ENCODE data around the gene DCP1B. TPM values are rescaled to one million over a fixed set of nuclear protein-coding genes. Genes with fewer than 3 reads are reported as not detected.

Gene DCP1B
- total RNA-seq, 1 donor from 2014 or later, result 19.8 TPM

GRCh38 chr12:1965916-1966315, 38.3 kb downstream of the DCP1B start:
- Mint-ChIP-seq H3K9me3 (no peaks in the 10 kb centered on the region), H3K4me1 (no peaks in the 10 kb centered on the region), H3K27ac (ENCODE audit: unreplicated experiment) (no peak overlapping the region), H3K27me3 (ENCODE audit: low read depth) (no peaks in the 10 kb centered on the region), H3K36me3 (ENCODE audit: low read depth) (peaks cover 8% of the 10 kb centered on the region), H3K4me3 (no peak overlapping the region)
- TF ChIP-seq CTCF (conservative IDR thresholded peaks at IDR 0.05), result no peak
- DNase-seq (ENCODE audit: low read depth, low spot score), result no peak

GRCh38 chr12:1962051-1963020, 41.9 kb downstream of the DCP1B start:
- Mint-ChIP-seq H3K27ac (ENCODE audit: unreplicated experiment) (no peak overlapping the region), H3K4me1 (no peaks in the 10 kb centered on the region), H3K36me3 (ENCODE audit: low read depth) (peaks cover 31% of the 10 kb centered on the region), H3K9me3 (peaks cover 8% of the 10 kb centered on the region), H3K27me3 (ENCODE audit: low read depth) (no peaks in the 10 kb centered on the region), H3K4me3 (no peak overlapping the region)
- TF ChIP-seq CTCF (conservative IDR thresholded peaks at IDR 0.05), result no peak
- DNase-seq (ENCODE audit: low read depth, low spot score), result no peak

- no peaks in the 10 kb centered on the region for H3K27me3 Mint-ChIP-seq (ENCODE audit: low read depth)
- no peaks in the 10 kb centered on the region for H3K4me1 Mint-ChIP-seq
- H3K4me3 Mint-ChIP-seq, result no peak overlapping the region
- no peak for TF ChIP-seq CTCF (conservative IDR thresholded peaks at IDR 0.05)
- DNase-seq (ENCODE audit: low read depth, low spot score), result no peak
- H3K27ac Mint-ChIP-seq (ENCODE audit: unreplicated experiment), result no peak overlapping the region
- H3K36me3 Mint-ChIP-seq (ENCODE audit: low read depth), result peaks cover 30% of the 10 kb centered on the region
- H3K9me3 Mint-ChIP-seq, result peaks cover 8% of the 10 kb centered on the region
Observed at GRCh38 chr12:1956716-1957115, 47.5 kb downstream of the DCP1B start.

GRCh38 chr12:1949771-1950470, 54.3 kb downstream of the DCP1B start:
- peaks cover 28% of the 10 kb centered on the region for H3K36me3 Mint-ChIP-seq (ENCODE audit: low read depth)
- no peak for DNase-seq (ENCODE audit: low read depth, low spot score)
- no peak overlapping the region for H3K27ac Mint-ChIP-seq (ENCODE audit: unreplicated experiment)
- H3K27me3 Mint-ChIP-seq (ENCODE audit: low read depth), result no peaks in the 10 kb centered on the region
- no peak for TF ChIP-seq CTCF (conservative IDR thresholded peaks at IDR 0.05)
- H3K9me3 Mint-ChIP-seq, result peaks cover 5% of the 10 kb centered on the region
- H3K4me3 Mint-ChIP-seq, result no peak overlapping the region
- H3K4me1 Mint-ChIP-seq, result no peaks in the 10 kb centered on the region

- H3K36me3 Mint-ChIP-seq (ENCODE audit: low read depth), result peaks cover 36% of the 10 kb centered on the region
- H3K4me1 Mint-ChIP-seq, result no peaks in the 10 kb centered on the region
- H3K4me3 Mint-ChIP-seq, result no peak overlapping the region
- no peaks in the 10 kb centered on the region for H3K27me3 Mint-ChIP-seq (ENCODE audit: low read depth)
- no peak for TF ChIP-seq CTCF (conservative IDR thresholded peaks at IDR 0.05)
- peaks cover 5% of the 10 kb centered on the region for H3K9me3 Mint-ChIP-seq
- no peak for DNase-seq (ENCODE audit: low read depth, low spot score)
- H3K27ac Mint-ChIP-seq (ENCODE audit: unreplicated experiment), result no peak overlapping the region
Observed at GRCh38 chr12:1948883-1949282, 55.4 kb downstream of the DCP1B start.

Measured in neural crest cell (in vitro differentiated cells).